Activated CD4-positive, alpha-beta T cell treated with anti-CD3 and anti-CD28 coated beads, Interleukin-2, amount 50 U/mL, for 48 hours (primary cell): Measurements from ENCODE around the gene BAZ2B.
"Not testable (repeated sequence)": the region's sequence is repeated elsewhere in the genome, so short reads cannot be mapped to it uniquely, and the experiment has no call there.

Experiments
- DNase-seq, 2 experiments: peaks; one replicate each; pipeline ENCODE4 v3.0.0-alpha.2; 2020

The BAZ2B gene

DNA sequence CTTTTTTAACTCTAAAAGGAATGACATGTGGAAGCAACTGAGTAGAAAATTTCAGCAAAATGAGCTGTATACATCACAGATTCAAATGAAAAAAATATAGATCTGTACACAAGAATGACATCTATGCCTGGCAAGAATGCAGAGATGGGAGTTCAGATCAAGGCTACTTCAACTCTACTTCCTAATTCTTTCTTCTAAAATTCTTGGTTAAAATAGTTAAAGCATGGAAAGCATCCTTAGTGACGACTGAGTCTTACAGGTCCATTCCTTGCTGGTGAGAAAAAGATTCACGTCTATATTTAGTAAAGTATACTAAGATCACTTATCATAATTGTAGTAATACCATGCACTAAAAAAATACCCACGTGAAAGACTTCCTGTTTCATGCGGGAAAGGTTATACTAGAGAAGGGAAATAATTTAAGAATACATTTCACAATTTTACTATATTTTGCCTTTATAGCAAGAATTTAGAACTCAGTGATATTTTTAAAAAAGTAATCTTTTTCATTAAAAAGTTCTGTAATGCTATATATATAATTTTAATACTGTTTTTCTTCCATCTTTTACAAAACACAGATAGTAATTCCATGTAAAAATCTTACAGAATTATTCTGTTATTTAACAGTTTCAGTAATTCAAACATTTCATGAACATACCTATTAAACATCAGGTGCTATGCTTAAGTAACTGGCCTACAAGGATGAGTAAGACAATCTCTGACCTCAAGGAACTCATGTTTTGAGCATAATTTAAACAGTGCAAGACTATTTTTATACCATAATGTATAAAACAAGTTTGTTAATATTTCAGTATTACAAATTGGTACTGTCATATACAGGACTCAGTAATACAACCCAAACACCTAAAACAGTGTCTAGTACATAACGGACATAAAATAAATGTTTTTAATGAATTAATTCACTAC is 159.6 kb downstream of the BAZ2B start:
- DNase-seq = no peak

DNA sequence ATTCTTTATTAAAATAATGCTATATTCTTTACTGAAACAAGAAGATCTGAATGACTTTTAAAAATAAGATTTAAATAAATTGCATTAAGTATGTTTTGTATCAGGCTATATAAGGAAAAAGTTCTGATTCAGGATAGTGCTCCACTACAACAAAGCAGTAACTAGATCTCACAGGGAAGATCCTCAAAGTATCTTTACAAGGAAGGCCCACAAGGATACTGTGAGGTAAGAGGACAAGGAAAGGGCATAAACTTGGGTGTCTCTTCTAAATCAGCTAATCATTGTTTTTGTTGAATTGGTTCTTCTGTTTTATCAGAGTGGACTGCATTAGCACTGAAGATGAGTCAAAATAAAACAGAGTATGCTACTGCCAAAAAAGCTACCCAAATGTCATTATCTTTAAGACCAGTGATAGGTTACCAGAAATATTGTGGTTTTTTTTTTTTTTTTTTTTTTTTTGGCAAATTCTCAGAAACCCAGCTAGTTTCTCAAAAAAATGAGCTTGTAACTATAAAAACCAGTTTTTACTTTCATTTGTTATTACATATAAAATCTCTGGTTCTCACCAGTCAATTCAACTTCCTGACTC is 160.9 kb downstream of the BAZ2B start:
- no peak for DNase-seq

DNA sequence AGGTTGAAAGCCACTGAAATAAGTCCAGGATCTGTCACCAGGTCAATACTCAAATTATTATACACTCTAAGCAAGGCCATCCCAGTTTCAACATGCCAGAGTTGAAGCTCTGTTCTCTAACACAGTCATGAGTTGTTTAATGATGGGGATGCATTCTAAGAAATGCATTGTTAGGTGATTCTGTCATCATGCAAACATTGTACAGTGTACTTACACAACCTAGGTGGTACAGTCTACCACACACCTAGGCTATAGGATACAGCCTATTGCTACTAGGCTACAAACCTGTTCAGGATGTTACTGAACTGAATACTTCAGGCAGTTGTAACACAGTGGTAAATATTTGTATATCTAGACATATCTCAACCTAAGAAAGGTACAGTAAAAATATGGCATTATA is 162.2 kb downstream of the BAZ2B start:
- DNase-seq = no peak

DNA sequence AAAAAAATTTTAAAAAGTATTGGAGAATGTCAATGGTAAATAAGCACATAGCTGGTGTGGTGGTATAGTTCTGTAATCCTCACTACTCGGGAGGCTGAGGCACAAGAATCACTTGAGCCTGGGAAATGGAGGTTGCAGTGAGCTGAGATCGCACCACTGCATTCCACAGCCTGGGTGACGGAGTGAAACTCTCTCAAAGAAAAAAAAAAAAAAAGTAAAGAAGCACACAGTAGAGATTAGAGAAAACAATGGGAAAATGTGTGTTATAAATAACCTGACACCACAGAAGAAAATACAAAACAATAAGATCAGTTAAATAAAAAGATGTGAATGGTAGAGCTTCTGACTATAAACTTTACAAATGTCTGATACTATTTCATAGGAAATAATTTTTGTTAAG is 166.2 kb downstream of the BAZ2B start:
- DNase-seq = no peak

DNA sequence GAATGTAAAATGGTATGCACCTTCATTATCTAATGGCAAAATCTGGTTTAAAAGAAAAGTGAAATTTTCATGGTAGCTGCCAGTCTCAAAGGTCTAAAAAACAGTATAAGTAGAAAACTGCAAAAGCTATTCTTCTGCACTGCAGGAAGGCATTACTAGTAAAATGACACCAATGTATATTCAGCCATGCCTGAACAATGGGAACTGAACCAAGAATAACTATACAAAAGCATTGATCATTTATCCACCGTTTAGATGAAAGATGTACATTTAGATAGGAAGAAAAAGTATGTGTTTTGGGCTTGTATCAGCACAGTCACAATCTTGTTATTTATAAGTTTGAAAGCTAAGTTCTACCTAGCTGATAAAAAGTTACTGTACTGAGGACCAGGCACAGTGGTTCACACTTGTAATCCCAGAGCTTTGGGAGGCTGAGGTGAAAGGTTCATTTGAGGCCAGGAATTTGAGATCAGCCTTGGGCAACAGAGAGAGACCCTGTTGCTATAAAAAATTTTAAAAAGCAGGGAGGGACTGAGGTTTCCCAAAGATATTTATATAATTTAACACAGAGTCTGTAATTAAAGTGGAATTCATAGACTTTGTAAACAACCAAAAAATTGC is 166.7 kb downstream of the BAZ2B start:
- no peak for DNase-seq

DNA sequence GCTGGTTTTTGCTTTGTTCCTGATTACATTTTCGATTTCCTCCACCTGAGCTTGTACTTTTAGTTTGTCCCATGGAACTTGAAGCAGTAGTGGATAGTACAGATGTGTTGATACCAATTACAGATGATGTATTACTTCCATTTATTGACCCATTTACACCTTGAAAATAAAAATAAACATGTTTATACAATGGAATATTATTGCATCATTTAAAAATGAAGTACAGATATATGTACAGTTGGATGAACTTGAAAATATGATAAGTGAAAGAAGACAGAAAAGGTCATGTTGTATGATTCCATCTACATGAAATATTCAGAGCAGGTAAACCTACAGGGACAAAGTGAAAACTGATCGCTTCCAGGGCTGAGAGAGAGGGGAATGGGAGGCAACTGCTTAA is 169.5 kb downstream of the BAZ2B start:
- no peak for DNase-seq

DNA sequence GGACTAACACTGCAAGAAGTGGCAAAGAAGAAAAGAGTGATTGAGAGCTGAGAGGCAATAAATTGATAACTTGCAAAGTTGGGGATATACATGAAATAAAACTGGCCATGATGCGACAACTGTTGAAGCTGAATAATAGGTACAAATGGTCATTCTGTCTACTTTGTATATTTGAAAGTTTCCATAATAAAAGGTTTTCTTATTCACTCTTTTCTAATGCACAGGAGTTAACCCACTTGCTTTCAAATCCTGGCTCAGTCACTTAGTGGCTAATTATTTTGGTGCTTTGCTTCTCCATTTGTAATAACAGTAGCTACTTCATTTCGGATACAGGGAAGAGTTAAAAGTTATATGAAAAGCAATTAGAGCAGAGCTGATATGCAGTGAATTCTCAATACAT is 170.1 kb downstream of the BAZ2B start:
- no peak for DNase-seq

DNA sequence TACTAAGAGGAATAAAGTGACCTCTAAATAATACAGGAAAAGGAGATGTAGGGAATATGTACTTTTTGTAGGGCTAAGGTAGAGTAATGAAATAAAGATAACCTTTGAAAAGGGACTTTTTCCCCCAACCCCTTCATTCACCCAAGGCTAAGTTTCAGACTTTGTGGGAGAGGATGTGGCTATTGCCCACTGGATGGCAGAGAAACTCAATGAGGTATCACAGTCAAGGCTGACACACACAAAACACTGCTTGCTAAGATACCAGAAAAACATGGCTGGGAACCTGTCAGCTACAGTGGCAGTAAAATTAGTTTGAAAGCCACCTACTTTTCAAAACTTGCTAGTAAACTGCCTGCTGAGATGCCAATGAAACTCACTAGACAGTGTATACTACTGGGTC is 171.0 kb downstream of the BAZ2B start:
- no peak for DNase-seq

DNA sequence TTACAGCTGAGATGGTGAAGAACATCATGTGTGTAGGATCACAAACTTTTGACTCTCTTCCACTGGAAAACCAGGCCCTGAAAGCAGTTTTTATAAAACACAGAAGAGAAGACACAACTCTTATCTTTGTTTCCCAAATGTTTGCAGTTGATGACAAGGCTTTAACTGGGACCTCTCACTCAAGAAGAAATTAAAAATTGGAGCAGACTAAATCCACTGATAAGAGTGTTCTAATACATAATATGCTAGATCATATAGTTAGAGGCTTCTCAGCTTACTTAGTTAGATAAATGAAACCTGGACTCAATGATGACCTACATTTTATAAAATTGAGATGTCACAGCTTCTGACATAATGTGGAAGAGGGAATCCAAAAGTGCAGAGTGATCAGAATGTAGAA is 171.6 kb downstream of the BAZ2B start:
- DNase-seq = no peak

DNA sequence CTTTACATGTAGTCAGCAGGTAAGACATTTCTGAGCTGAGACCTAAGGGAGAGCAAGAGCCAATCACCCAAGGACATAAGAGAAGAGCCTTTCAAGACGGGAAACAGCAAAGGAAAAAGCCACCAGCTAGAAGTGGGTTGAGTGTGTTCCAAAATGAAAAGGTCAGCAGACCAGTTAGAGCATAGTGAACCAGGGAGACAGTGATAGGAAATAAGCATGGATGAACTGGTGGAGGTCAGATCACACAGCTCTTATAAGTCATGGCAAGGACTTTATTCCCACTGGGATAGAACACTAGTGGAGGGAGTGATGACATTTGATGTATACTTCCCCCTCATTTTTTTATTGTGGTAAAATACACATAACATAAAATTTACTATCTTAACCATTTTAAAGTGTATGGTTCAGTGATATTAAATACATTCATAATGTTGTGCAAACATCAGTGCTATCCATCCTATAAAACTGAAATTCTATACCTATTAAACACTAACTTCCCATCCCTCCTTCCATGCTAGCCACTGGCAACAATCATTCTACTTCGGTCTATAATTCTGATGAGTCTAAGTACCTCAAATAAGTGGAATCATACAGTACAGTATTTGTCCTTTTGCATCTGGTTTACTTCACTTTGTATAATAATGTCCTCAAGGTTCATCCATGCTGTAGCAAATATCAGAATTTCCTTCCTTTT is 174.0 kb downstream of the BAZ2B start:
- DNase-seq = no peak

DNA sequence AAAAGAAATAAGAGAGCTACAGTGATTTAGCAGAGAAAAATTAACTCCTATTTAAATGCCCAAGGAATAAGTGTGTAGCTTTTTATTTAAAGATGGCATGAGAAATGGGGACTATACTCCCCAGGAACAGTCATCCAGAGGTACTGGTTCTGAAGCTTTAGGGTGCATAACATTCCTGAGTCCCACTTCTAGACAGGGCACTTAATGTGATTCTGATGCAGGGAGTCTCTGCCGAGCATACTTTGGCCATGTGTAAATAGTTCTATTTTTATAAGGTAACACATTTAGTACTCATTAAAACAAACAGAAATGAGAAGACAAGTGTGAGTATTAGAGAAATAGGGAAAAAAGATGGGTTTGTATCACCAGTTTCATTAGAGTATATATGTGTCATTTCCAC is 175.2 kb downstream of the BAZ2B start:
- DNase-seq = no peak

DNA sequence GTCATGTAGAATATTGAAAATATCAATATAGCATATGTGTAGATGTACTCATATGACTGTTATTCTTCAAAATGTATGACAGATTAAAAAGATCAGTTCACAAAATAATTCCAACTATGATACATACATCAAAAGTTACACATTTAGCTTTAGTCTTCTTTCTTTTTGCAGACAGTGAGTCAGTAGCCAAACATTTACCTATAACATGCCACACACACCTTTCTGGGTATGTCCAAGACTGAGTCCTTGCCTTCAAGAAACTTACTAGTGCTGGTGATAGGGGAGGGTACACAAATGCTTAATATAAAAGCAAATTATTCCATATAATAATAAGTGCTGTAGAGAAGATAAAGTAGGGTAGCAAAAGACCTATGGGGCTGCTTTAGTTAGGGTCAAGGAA is 176.9 kb downstream of the BAZ2B start:
- no peak for DNase-seq

DNA sequence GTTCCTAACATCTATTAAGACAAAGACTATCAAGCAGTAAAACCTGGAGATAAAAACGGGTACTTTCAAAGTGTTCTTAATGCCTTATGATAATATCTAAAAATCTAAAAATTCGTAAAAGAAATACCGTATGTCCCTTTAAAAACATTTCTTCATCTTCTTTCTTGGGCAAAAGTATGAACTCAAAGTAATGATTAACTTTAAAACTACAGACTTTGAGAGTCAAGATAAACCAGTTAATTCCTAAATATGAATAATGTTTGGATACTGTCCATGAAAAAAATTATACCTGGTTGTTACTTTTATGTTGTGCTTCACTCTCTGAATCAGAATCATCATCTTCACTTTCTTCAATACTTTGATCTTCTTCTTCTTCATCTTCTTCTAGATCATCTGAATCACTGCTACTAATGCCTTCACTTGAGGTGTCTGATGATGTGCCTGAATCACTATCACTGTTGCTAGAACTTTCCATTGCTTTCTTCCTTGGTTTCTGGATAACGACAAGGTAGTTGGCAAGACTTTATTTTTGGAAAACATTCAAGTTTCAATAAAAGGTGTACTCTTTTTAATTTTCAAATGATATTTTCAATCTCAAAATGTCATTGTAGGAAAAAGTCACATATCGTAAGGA is 177.5 kb downstream of the BAZ2B start:
- DNase-seq = no peak

DNA sequence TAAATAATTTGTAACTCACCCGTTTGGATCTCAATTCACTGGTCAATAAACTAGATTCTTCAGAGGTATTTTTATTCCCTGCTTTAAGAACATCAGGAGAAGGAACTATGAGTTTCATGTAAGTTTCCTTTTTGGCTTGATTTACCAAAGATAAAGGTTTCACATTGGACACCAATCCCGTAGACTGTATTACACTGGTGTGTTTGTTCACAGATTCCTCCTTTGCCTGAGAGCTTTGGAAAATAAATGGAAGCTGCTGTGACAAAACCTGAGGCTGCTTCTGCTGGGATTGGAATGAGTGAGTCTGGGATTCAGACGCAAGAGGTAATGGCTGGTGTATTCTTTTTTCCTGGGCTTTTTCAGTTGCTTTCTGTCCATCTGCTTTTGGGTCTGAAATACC is 178.1 kb downstream of the BAZ2B start:
- no peak for DNase-seq

DNA sequence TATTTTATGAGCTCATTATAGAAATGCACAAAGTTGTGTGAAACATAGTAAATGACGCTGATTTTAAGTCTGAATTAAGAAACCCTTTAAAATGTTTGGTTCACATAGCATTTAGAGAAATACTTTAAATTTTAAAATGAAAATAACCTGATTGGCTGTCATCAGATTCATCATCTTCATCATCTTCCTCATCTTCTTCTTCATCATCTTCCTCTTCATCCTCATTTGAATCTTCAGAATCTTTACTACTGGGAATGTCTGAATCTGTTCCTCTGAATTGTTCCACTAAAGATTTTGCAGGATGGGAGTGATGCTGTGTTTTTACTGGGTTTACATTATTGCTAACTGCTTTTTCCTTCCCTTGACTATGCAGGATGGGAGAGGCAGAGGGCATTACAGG is 183.7 kb downstream of the BAZ2B start:
- no peak for DNase-seq

DNA sequence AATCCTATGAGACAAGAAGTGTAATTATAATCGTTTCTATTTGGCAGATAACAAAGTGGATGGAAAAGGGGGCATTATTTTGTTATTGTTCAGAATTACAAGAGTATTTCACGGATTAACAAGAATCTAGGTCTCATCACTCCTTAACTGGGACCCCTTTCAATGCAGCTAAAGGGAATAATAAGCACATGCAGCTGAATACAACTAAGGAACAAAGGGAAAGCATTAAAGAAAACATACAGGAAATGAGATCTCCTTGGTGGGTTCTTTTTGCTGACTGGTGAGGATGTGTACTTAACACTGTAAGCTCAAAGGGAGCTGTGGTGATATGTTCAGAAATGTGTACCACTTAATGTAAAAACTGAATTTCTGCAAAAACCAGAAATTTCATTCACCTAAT is 189.3 kb downstream of the BAZ2B start:
- DNase-seq = no peak

DNA sequence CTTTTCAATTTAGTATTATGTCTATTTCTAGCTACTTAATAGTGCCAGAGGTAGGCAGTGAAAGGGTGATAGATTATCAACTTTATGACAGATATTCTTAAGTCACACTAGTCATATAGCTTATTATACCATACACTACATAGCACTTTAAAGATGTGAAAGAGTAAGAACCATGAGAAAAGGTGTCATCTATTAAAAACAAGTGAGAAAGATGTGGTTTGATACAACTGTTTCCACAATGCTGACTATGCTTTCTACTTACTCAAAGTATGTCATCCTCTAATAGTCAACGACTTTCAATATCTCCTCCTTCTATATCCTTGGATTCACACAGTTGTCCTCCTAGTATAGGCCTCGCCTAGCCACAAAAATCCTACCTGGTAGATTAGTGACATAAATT is 196.9 kb downstream of the BAZ2B start:
- no peak for DNase-seq

DNA sequence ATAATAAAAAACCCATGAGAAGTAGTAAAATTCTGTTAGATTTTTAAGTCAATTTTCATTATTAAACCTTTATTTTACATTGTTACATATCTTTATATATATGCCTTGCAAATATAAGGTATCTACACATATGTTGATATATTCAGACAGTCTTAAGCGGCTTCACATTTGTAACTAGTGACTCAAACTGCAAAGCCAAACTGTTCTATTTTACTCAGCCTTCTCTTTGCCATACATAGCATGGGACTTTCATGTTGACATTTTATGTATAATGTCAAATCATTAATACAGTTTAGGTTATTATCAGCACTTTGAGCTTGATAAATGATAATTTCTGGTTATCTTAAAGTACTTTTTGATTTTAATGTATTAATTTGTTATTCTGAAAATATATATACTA is 204.9 kb downstream of the BAZ2B start:
- no peak for DNase-seq

DNA sequence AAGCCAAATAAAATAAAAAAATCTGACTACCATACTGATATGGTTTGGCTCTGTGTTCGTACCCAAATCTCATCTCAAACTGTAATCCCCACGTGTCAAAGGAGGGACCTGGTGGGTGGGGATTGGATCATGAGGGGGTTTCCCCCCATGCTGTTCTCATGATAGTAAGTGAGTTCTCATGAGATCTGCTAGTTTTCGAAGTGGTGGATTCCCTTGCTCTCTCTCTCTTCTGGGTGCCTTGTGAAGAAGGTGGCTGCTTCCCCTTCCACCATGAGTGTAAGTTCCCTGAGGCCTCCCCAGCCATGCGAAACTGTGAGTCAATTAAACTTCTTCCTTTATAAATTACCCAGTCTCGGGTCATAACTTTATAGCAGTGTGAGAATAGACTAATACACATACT is 206.1 kb downstream of the BAZ2B start:
- no peak for DNase-seq

DNA sequence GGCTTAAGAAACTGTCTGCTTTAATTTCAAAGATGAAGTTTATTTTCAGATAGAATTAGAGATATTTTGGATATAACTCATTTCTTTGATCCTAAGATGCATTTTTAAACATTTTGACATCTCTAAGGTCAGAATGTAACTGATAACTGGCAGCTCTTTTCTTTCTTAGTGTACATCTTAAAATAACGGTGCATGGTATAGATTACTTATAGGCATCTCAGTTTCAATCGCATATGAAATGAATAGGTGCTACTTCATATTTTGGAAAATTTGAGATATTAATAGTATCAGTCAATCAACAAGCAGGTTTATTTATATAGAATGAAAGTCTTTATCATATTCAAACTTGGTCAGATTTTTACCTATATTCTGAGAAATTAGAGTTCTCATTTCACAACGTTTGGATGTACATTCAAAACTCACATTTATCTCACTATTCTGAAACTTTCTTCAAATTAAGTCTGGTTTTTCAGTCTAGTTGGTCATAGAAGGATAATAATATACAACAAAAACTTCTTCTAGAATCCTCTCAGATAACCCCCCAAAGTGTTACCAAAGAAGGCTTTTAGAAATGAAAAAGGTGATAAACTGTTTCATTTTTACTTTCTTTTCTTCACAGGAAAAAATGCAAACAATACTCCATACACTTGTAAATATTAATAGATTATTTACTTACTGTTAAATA is 207.1 kb downstream of the BAZ2B start:
- DNase-seq = no peak

DNA sequence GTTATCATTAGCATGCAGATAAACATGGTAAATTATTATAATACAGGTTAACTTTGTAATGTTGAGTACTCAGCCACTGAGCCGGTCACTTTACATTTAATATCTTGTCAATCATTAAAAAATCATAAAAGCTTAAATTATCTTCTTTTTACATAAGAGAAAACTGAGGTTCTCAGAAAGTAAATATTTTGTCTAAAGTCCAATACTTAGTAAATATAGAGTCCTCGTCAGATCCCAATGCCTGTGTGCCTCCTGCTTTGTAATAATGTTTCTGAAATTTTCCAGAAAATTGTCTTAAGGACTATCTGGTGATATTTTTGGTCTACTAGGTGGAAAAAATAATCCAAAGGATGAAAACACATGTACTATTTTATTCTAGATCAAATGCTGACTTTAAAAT is 213.6 kb downstream of the BAZ2B start:
- no peak for DNase-seq

DNA sequence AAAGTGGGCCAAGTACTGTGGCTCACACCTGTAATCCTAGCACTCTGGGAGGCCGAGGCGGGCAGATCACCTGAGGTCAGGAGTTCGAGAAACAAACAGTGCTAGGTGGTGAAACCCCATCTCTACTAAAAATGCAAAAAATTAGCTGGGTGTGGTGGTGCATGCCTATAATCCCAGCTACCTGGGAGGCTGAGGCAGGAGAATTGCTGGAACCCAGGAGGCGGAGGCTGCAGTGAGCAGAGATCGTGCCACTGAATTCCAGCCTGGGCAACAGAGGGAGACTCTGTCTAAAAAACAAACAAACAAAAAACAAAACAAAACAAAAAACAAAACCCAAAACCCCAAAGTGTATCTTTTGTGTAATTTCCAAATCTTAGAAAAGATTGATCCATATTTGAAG is 214.2 kb downstream of the BAZ2B start:
- DNase-seq = not testable (repeated sequence)
